Measurements from ENCODE around the gene SCNN1A. TPM values are rescaled to one million over a fixed set of nuclear protein-coding genes. Genes with fewer than 3 reads are reported as not detected.

Gene SCNN1A
- total and polyA plus RNA-seq, 2 donors from 2014 or later = 225 to 452 TPM

GRCh38 chr12:6376079-6376869 is 911 bp upstream of the SCNN1A start:
- intact Hi-C loops (cut with DNase I) = no loop called here
- Histone ChIP-seq H3K27me3 (ENCODE audit: control insufficient read depth, insufficient read depth, low read length) (no peaks in the 10 kb centered on the region), H3K4me1 (ENCODE audit: control insufficient read depth in 2 of 3, insufficient read depth in 2 of 3, low read depth in 1 of 3, low read length in 3 of 3) (peaks cover 3 to 30% (median 27%) of the 10 kb centered on the region in 3 donors), H3K36me3 (ENCODE audit: control insufficient read depth in 2 of 3, insufficient read depth in 3 of 3, low read length in 3 of 3) (no peaks in the 10 kb centered on the region), H3K9me3 (ENCODE audit: control insufficient read depth in 2 of 3, insufficient read depth in 1 of 3, low read length in 3 of 3) (no peaks in the 10 kb centered on the region), H3K4me3 (ENCODE audit: low read length in 3 of 3) (peak overlapping the region in 2 of 3 donors; percentile 29 to 46), H3K9ac (ENCODE audit: low read length in 3 of 3) (peak overlapping the region in 2 of 3 donors; percentile 5 to 74), H3K27ac (ENCODE audit: low read depth in 2 of 2, low read length in 2 of 2) (peak overlapping the region; percentile 96)
- DNase-seq (peak; percentile 67 to 96 (median 78)), FAIRE-seq (no peak)
- TF ChIP-seq CTCF (IDR thresholded peaks at IDR 0.05; ENCODE audit: borderline replicate concordance, extremely low read depth, insufficient read depth) = peak; percentile 32

GRCh38 chr12:6374786-6375160 is 590 bp downstream of the SCNN1A start:
- intact Hi-C loops (cut with DNase I) = no loop called here

GRCh38 chr12:6374028-6374785 is 1.2 kb downstream of the SCNN1A start:
- no peaks in the 10 kb centered on the region for H3K36me3 ChIP-seq (ENCODE audit: control insufficient read depth in 2 of 3, insufficient read depth in 3 of 3, low read length in 3 of 3)
- H3K4me3 ChIP-seq (ENCODE audit: low read length in 3 of 3) = peak overlapping the region; percentile 60 to 81 (median 80)
- peak overlapping the region in 2 of 3 donors; percentile 78 to 93 for H3K9ac ChIP-seq (ENCODE audit: low read length in 3 of 3)
- no peak for TF ChIP-seq CTCF (IDR thresholded peaks at IDR 0.05; ENCODE audit: borderline replicate concordance, extremely low read depth, insufficient read depth)
- DNase-seq (peak in 3 of 5 donors; percentile 20 to 72 (median 47)), FAIRE-seq (no peak)
- H3K27me3 ChIP-seq (ENCODE audit: control insufficient read depth, insufficient read depth, low read length) = no peaks in the 10 kb centered on the region
- H3K9me3 ChIP-seq (ENCODE audit: control insufficient read depth in 2 of 3, insufficient read depth in 1 of 3, low read length in 3 of 3) = no peaks in the 10 kb centered on the region
- intact Hi-C loops (cut with DNase I) = no loop called here
- peaks cover 3 to 43% (median 39%) of the 10 kb centered on the region in 3 donors for H3K4me1 ChIP-seq (ENCODE audit: control insufficient read depth in 2 of 3, insufficient read depth in 2 of 3, low read depth in 1 of 3, low read length in 3 of 3)
- peak overlapping the region; percentile 96 to 97 for H3K27ac ChIP-seq (ENCODE audit: low read depth in 2 of 2, low read length in 2 of 2)

More at GRCh38 chr12:6374786-6375160, 590 bp downstream of the SCNN1A start:
- no peak for TF ChIP-seq CTCF (IDR thresholded peaks at IDR 0.05; ENCODE audit: borderline replicate concordance, extremely low read depth, insufficient read depth)
- peak overlapping the region; percentile 96 to 97 for H3K27ac ChIP-seq (ENCODE audit: low read depth in 2 of 2, low read length in 2 of 2)
- H3K9ac ChIP-seq (ENCODE audit: low read length in 3 of 3) = peak overlapping the region in 2 of 3 donors; percentile 27 to 93
- no peak for FAIRE-seq
- H3K9me3 ChIP-seq (ENCODE audit: control insufficient read depth in 2 of 3, insufficient read depth in 1 of 3, low read length in 3 of 3) = no peaks in the 10 kb centered on the region
- no peaks in the 10 kb centered on the region for H3K36me3 ChIP-seq (ENCODE audit: control insufficient read depth in 2 of 3, insufficient read depth in 3 of 3, low read length in 3 of 3)
- peak overlapping the region; percentile 26 to 81 (median 80) for H3K4me3 ChIP-seq (ENCODE audit: low read length in 3 of 3)
- peak in 2 of 5 donors; percentile 54 to 75 for DNase-seq
- H3K27me3 ChIP-seq (ENCODE audit: control insufficient read depth, insufficient read depth, low read length) = no peaks in the 10 kb centered on the region
- peaks cover 3 to 42% (median 39%) of the 10 kb centered on the region in 3 donors for H3K4me1 ChIP-seq (ENCODE audit: control insufficient read depth in 2 of 3, insufficient read depth in 2 of 3, low read depth in 1 of 3, low read length in 3 of 3)
